HEK293T (cell line): Measurements from ENCODE around the gene STX19.

ENCODE experiments used
- ELF4 ChIP-seq: fragments of 450-650 bp; IDR thresholded peaks from 2 replicates; pipeline ENCODE4 v1.6.1; 2017; ENCODE audit warnings: antibody characterized with exemption
- FOXA1 ChIP-seq: fragments of 450-650 bp; IDR thresholded peaks from 2 replicates; pipeline ENCODE4 v1.6.1; 2016; ENCODE audit warnings: mild to moderate bottlenecking
- HDGF ChIP-seq: fragments of 450-650 bp; IDR thresholded peaks from 2 replicates; pipeline ENCODE4 v1.6.1; 2017; ENCODE audit warnings: antibody characterized with exemption, borderline replicate concordance
- L3MBTL2 ChIP-seq: fragments of 450-650 bp; conservative IDR thresholded peaks from 2 replicates; pipeline ENCODE4 v1.6.1; 2016; ENCODE audit warnings: mild to moderate bottlenecking
- NFRKB ChIP-seq: fragments of 450-650 bp; IDR thresholded peaks from 2 replicates; pipeline ENCODE4 v1.6.1; 2016; ENCODE audit warnings: mild to moderate bottlenecking, moderate library complexity

GRCh38 chr3:93969443-93969842 is 59.0 kb downstream of the STX19 start:
- TF ChIP-seq ELF4 (no peak), L3MBTL2 (no peak), NFRKB (no peak), FOXA1 (no peak), HDGF (no peak)
